HG03342 (cell line): ENCODE results near the gene ZSWIM3.

Experiments used
- ATAC-seq: cut with Tn5 transposase; IDR thresholded peaks from one replicate; pipeline ENCODE4 v1.9.1; 2021; ENCODE audit warnings: mild to moderate bottlenecking, moderate library complexity; ENCODE audit not compliant: unreplicated experiment

Gene ZSWIM3

DNA sequence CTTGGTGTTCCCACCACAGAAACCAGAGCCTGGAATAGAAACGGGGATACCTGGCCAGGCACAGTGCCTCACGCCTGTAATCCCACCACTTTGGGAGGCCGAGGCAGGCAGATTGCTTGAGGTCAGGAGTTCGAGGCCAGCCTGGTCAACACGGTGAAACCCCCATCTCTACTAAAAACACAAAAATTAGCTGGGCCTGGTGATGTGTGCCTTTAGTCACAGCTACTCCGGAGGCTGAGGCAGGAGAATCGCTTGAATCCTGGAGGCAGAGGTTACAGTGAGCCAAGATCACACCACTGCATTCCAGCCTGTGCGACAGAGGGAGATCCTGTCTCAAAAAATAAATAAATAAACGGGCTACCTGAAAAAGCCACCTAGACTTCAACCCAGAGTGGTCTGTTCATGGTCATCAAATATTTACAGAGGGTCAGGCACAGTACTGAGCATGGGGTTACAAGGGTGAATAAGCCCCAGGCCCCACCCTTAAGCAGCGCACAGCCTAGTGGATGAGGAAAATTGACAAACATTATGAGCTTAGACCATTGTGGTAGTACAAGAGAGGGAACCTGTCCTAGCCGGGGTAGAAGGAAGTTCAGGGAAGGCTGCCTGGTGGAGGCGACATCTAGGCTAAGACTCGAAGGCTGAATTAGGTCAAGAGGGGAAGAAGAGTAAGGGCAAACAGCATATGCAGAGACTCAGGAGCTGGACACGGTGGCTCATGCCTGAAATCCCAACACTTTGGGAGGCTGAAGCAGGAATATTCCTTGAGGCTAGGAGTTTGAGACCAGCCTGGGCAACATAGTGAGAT is 69.9 kb downstream of the ZSWIM3 start:
- ATAC-seq = no peak
